Thoracic aorta endothelial cell (primary cell): ENCODE results near the gene LACC1. TPM values are rescaled to one million over a fixed set of nuclear protein-coding genes. Genes with fewer than 3 reads are reported as not detected.

Experiments used
- total RNA-seq: library from RNA; depleted of rRNA; stranded (reverse); fragments of >200 nt; gene quantifications from 2 replicates; pipeline ENCODE4 v1.2.3, GENCODE V29; 2012

Gene LACC1
- 14.8 and 15.0 TPM in 2 replicates for total RNA-seq

DNA sequence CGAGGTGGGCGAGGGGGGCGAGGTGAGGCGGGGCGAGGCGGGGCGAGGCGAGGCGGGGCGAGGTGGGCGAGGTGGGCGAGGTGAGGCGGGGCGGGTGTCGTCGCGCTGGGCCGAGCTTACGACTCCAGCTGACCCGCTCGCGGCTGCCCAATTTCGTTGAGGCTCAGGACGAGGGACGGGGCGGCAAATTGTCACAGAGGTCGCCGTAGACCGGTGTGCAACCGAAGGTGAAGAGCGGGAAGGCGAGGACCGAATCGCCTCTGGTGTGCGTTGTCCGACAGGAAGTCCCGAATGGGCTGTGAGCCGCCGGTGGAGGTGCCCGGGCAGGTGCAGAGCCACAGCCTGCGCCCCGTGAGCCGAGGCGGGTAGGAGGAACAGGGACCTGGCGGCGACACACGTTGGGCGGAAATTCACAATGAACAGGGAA, at the start of gene LACC1:
Gene LACC1, plus strand, starts transcription at position 150 of the 427 bp plus-strand sequence. CDS start 1,082 bp downstream, outside the sequence.

DNA sequence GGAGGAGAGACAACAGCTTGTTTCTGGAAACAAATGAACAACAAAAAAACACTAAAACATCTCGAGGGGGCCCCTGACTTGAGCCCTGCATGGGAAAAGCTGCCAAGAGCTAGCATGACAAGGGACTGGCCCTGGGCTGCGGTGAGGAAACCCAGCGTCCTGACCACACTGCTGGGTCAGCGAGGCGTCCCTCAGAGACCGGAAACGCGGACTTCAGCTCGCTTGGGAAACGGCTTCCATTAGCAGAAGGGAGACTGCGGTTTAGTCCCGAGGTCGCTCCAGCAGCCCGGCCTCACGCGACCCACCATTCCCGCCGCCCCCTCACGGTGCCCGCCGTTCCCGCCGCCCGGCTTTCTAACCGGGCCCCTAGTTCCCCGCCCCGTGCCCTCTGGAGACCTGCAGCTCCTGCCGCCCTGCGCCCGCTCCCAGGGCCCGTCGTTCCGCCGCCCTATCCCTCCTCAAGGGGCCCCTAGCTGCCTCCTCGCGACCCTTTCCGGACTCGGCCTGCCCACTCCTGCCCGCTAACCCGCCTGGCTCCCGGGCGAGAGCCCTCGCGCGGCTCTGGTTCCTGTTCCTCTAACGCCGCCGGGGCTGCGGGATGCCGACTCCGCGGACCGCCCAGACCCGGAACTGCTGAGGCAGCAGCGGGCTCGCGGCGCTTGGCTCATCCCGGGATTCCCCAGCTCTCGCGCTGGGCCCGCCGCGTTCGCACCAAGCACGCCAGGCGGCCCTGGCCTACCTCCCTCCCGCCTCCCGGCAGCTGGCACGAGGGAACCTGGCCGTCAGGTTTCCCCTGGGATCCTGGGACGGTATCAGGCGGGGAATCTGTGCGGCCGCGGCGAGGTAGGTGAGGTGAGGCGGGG, 581 bp upstream of the LACC1 start, which contains the start of gene CCDC122:
Gene CCDC122, minus strand, starts transcription at position 849 of the 863 bp plus-strand sequence. CDS start 10,364 bp downstream, outside the sequence.

Other genes starting within 250 kb of the LACC1 start
- 2.8 and 11.0 TPM in 2 replicates for gene ENOX1, start 92.9 kb upstream of the LACC1 start, total RNA-seq
- gene CCDC122, start 164 bp upstream of the LACC1 start, total RNA-seq: 3.6 and 7.6 TPM in 2 replicates